ENCODE measurements around the gene MZF1. TPM values are rescaled to one million over a fixed set of nuclear protein-coding genes. Genes with fewer than 3 reads are reported as not detected.

MZF1 gene
- polyA plus RNA-seq, 4 donors = 28.3 to 37.3 (median 32.0) TPM

DNA sequence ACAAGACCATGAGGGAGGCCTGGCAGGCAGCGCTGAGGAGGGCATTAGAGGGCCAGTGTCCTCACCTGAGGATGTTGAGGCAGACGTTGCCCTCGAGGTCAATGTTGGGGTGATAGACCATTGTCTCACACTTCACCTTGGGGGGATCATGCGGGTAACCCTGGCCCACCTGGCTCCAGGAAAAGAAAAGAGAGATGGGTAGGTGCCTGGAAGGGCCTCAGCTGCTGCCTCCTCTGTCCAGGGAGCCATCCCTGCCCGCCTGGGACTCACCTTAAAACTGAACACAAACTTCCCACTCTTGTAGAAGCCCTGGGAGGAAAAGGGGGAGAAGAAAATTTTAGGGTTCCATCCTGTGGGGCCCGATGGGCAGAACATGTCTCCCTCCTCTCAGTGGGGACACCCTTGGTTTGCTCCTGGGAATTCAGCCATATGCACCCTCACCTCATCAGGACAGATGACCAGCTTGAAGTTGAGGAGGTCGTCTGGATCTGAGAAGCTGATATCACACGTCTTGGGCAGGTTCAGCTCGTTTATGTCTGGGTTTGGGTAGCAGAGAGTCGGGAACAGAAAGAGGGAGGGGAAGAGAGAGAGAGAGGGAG is 16.4 kb downstream of the MZF1 start:
- no peak for DNase-seq (ENCODE audit: low read depth in 4 of 4, low spot score in 3 of 4)

DNA sequence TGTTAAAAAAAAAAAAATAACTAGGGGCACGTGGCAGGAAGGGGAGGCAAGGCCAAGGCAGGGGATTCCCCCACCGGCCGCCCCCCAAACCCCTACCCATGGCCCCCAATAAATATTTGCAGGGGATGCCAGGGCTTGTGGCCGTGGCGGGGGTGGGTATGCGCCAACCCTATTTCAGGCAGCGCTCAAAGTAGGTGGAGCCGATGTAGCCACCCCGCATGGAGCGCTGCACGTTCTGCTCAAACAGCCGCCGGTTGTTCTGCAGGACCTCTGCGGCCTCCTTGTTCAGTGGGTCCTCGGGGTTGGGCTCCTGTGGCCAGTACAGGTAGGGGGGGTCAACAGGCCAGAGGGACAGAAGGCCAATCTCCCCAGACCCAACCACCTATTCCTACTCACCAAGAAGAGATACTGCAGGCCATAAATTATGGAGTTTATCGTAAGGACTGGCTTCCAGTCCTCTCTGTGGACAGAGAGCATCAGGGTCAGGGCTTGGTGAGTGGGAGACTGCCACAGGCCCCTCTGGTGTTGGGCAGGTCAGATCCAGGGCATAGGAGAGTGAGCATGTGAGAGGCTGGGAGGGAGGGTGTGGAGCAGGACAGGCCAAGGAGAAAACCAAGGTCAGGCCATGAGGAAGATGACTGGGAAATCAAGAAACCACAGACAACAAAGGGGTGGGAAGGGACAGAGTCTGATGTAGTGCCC is 17.1 kb downstream of the MZF1 start:
- DNase-seq (ENCODE audit: low read depth in 4 of 4, low spot score in 3 of 4) = no peak

DNA sequence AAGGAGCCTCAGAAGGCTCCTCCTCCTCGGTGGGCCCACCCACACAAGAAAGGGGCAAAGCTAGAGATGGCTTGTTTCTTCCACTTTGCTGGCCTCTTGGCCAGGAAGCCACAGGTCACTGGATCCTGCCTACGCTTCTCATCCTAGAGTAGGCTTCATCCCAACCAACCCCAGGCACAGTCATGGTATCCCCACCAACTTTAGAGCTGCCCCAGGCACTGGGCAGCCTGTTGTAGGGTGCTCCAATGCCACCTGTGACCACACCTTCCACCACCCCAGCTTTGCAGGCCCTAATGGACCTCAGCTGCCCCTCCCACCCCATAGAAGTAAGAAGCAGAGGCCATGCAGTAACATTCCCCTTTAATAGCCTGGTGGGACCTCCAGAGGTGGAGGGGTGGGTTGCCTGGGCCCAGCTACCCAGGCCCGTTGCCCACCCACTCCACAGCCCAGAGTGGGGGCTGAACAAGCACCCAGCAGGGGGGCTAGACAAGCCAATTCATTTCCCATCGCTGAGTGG is 17.7 kb downstream of the MZF1 start:
- no peak for DNase-seq (ENCODE audit: low read depth in 4 of 4, low spot score in 3 of 4)

DNA sequence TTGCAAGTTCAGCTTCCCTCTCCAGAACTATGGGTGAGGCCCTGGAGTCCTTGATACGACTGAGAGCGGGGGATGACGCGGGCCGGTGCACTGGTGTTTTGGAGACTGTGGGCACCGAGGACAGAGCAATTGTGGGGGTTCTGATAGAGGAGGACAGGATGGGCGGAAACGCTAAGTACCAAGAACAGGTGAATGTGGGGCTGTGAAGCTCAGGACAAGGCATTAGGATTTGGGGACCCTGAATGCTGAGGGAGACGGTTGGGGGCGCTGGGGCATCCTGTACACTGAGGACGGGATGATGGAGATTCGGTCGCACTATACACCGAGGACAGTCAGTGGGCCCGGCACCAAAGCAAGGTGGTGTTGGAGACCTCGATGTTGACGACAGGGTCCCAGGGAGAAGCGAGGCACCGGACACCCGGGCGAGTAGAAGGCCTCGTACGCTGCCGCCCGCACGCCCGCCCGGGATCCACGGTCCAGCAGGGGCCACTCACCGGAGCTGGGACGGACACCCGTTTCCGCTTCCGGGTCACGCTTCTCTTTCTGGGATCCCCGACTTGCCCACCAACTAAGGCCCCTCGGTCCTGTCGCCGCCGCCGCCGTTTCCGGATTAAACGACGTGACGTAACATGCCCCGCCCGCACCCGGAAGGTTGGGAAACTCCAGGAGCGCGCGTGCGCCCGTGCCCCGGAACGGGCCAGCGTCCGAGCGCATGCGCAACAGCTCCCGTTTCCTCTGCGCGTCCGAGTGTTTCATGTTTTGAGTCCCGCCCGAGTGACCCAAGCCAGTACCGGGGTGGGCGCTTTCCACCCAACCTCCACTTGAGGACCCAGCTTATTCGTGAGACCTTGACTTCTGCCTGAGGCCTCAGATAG is 18.4 kb downstream of the MZF1 start, which contains the start of gene CHMP2A:
CHMP2A (minus strand) TSS at position 612 of the 875 bp plus-strand sequence. CDS start 893 bp downstream, outside the sequence.
- peak; percentile 92 to 94 (median 94) for DNase-seq (ENCODE audit: low read depth in 4 of 4, low spot score in 3 of 4)

DNA sequence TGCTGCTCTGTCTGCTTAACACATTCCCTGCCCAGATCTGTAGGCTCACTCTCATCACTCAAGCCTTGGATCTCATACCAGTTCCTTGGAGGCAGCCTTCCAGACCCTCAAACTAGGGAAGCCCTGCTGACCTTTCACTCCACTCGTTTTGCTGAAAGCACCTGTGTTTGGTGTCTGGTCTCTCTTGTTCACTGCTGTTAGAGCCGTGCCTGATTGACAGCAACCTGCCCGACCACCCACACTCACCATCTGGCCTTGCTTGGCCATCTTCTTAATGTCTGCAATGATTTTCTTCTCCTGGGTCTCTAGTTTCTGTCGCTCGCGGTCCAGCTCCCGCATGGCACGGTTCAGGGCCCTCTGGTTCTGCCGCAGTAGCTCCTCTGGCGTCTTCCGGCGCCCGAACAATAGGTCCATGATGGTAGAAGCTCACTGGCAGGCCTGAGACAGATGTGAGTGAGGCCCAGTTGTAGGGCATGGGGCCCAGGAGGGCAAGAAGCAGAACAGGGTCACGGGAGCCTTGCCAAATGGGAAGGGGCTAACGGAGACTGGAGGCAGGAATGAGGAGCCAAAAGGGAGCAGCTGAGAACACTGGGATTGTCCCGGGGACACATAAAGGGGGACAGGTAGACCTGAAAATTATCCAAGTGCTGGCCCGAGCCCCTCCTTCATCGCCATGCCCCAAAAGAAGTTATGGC is 19.2 kb downstream of the MZF1 start:
- no peak for DNase-seq (ENCODE audit: low read depth in 4 of 4, low spot score in 3 of 4)

DNA sequence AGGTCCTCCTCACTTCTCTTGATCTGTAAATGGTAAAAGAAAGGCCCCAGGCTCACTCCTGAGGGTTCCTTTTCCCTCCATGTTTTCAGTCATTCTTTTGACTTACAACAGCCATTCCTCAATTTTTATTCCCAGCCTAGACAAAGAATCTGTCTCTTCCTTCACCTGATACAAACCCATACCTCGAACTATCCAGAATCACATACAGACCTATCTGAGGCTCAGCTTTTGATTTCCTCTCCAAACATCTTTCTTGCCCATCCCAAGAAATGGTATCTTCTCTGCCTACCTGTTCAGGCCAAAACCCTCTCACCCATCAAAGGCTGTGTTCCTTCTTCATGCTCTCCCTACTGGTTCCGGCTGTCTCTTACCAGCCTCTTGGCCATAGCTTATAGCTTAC is 20.5 kb downstream of the MZF1 start:
- no peak for DNase-seq (ENCODE audit: low read depth in 4 of 4, low spot score in 3 of 4)

DNA sequence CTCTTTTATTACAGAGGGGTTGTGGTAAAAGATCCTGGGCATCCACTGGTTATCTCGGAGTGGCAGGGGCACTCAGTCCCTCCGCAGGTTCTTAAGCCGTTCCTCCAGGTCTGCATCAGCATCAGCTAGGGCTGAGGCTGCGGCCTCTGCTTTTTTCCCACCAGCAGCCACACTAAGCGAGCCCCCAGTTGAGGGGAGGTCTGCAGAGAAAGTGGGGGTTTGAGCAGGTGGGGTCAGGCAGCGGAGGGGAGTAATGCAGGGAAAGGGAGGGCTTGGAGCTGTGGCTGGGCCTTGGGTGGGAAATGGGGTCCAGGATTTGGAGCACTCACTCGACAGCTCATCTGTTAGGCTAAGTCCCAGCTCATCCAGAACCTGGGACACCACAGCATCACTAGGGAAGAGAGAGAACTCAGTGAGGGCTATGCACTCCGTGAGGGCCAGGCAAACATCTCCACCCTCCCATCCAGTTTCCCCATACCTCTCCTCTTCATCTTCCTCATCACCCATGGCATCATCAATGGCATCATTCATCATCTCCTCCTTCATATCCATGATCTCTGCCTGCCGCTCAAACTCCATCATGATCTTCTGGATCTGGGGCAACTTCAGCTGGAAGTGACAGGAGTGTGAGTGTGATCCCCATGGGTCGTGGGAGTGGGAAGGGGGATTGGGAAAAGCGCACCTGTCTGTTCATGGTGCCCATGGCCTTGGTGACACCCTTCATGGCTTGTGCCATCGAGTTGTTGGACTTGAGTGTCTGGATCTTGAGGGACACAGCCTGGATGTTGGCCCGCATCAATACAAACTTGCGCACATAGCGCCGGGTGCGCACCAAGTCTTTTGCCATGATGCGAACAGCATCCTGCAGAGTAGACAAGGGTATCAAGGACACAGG is 21.3 kb downstream of the MZF1 start:
- no peak for DNase-seq (ENCODE audit: low read depth in 4 of 4, low spot score in 3 of 4)

DNA sequence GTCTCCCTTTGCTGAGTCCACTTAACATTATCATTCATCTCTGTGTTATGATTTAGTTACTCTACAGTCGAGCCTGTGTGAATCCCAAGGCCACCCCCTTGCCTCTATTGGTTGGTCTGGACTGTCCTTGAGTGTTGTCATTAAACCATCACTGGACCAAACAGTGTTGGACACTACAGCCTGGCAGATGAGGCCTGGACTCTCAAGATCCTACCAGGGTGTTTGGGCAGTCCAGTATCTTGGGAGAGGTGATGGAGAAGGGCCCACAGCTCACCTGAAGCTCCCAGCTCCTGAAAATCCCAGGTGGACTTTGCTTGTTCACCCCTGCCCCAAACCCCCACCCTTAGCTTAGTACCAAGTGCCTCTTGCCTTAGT is 22.0 kb downstream of the MZF1 start:
- DNase-seq (ENCODE audit: low read depth in 4 of 4, low spot score in 3 of 4) = no peak

DNA sequence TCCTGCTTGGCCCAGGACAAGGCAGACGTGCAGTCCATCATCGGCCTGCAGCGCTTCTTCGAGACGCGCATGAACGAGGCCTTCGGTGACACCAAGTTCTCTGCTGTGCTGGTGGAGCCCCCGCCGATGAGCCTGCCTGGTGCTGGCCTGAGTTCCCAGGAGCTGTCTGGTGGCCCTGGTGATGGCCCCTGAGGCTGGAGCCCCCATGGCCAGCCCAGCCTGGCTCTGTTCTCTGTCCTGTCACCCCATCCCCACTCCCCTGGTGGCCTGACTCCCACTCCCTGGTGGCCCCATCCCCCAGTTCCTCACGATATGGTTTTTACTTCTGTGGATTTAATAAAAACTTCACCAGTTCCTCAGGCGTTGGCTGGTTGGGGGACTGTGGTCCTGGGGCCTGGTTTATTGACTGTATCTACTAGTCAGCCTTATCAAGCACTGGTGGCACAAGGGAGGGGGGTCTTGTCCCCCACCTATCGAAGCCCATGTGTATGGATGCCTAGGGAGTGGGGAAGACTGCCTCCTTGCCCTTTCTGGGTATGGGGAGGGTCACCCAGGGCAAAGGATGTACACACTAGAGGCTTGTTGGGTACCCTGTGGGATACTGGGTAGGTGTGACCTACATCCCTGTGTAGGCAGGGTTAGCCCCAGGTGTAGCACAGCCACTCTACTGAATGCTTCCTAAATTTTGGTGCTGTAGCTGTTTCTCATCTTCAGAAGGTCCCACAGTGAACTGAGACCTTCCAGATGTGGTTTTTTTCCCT is 22.6 kb downstream of the MZF1 start:
- DNase-seq (ENCODE audit: low read depth in 4 of 4, low spot score in 3 of 4) = no peak

DNA sequence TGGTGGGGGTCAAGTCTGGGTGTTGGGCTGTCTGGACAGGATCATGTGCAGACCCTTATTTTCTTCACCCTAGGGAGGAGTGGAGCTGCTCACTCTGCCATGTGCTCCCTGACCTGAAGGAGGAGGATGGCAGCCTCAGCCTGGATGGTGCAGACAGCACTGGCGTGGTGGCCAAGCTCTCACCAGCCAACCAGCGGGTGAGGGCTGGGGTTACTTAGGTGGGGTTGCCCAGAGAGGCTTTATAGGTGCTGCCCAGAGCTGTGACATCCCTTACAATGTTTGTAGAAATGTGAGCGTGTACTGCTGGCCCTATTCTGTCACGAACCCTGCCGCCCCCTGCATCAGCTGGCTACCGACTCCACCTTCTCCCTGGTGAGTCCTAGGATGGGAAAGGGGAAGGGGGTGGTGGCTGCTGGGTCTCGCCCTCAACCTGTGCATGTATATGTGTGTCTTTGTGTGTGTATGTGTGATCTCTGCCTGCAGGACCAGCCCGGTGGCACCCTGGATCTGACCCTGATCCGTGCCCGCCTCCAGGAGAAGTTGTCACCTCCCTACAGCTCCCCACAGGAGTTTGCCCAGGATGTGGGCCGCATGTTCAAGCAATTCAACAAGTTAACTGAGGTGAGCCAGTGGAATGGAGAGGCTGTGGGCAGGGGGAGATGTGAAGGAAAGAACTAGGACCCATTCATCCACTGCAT is 23.3 kb downstream of the MZF1 start:
- DNase-seq (ENCODE audit: low read depth in 4 of 4, low spot score in 3 of 4) = no peak

DNA sequence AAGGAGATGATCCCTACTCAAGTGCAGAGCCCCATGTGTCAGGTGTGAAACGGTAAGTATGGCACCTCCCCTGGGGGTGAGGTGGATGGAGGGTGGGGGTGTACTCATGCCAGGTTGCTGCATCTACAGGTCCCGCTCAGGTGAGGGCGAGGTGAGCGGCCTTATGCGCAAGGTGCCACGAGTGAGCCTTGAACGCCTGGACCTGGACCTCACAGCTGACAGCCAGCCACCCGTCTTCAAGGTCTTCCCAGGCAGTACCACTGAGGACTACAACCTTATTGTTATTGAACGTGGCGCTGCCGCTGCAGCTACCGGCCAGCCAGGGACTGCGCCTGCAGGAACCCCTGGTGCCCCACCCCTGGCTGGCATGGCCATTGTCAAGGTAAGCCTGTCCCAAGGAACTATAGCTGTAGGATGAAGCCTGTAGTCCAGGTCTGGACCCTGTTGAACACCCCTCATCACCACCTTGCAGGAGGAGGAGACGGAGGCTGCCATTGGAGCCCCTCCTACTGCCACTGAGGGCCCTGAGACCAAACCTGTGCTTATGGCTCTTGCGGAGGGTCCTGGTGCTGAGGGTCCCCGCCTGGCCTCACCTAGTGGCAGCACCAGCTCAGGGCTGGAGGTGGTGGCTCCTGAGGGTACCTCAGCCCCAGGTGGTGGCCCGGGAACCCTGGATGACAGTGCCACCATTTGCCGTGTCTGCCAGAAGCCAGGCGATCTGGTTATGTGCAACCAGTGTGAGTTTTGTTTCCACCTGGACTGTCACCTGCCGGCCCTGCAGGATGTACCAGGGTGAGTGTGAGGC is 24.1 kb downstream of the MZF1 start:
- no peak for DNase-seq (ENCODE audit: low read depth in 4 of 4, low spot score in 3 of 4)

DNA sequence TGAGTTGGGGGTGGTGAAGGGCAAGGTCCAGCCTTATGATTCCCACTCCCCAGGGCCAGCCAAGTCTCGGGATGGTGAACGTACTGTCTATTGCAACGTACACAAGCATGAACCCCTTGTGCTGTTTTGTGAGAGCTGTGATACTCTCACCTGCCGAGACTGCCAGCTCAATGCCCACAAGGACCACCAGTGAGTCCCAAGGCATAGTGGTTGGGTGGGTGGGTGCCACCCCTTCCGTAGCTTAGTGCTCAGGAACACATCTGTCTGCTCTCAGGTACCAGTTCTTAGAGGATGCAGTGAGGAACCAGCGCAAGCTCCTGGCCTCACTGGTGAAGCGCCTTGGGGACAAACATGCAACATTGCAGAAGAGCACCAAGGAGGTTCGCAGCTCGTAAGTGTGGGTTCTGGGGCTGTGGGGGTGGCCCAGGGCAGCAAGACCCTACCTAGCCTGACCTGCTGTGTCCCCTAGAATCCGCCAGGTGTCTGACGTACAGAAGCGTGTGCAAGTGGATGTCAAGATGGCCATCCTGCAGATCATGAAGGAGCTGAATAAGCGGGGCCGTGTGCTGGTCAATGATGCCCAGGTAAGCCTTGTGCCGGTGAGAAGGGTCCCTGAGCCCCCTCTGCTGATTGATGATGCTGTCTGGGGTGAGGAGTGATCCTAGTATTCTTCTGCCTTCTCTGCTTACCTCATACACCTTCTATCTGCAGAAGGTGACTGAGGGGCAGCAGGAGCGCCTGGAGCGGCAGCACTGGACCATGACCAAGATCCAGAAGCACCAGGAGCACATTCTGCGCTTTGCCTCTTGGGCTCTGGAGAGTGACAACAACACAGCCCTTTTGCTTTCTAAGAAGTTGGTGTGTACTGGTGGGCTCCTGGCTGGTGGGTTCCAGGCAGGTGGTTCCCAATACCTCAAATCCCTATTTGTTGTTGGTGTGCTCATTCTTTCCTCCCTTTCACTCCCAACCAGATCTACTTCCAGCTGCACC is 25.5 kb downstream of the MZF1 start:
- DNase-seq (ENCODE audit: low read depth in 4 of 4, low spot score in 3 of 4) = no peak

DNA sequence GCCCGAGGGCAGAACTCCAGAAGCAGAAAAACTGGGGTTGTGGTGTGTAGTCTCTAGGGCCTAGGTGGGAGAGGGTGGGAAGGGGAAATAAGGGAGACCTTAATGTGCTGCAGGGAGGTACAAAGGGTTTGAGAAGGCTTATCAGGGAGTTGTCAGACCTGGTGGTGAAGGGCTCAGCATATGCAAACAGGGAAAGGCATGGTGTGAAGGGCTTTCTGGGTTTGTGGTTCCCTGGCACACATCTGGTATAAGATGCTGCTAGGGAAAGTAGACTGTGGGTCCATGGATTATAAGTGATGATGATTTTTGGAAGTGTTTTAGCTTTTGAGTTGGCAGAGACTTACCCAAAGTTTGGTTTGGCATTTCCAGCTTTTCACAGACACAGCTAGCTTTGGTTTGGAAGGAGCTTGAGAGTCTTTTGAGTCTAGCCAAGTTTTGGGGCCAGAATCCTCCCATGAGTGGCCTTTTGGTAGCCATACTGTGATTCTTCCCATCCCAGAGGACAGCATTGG is 27.1 kb downstream of the MZF1 start:
- no peak for DNase-seq (ENCODE audit: low read depth in 4 of 4, low spot score in 3 of 4)

DNA sequence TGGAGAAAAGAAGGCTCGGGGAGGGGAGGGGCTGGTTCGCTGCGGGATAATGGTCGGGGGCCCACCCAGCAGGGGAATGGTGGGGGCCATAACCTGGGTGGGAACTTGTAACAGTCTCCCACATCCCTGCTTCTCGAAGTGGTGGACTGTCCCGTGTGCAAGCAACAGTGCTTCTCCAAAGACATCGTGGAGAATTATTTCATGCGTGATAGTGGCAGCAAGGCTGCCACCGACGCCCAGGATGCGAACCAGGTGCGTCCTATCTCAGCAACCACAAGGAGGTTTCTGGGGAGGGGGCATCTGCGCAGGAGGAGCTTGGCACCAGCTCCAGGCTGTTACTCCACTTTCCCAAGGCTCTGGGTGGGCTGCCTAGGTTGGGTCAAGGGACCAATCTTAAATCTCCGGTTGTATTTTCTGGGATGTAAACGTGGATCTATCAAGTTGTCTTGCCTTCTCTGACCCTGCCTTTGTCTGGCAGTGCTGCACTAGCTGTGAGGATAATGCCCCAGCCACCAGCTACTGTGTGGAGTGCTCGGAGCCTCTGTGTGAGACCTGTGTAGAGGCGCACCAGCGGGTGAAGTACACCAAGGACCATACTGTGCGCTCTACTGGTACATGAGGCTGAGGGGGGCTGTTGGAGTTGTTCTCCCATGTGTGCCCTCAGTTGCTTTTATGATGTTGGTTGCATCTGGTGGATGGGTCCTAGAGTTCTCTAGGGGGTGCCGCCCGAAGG is 27.7 kb downstream of the MZF1 start:
- DNase-seq (ENCODE audit: low read depth in 4 of 4, low spot score in 3 of 4) = no peak

DNA sequence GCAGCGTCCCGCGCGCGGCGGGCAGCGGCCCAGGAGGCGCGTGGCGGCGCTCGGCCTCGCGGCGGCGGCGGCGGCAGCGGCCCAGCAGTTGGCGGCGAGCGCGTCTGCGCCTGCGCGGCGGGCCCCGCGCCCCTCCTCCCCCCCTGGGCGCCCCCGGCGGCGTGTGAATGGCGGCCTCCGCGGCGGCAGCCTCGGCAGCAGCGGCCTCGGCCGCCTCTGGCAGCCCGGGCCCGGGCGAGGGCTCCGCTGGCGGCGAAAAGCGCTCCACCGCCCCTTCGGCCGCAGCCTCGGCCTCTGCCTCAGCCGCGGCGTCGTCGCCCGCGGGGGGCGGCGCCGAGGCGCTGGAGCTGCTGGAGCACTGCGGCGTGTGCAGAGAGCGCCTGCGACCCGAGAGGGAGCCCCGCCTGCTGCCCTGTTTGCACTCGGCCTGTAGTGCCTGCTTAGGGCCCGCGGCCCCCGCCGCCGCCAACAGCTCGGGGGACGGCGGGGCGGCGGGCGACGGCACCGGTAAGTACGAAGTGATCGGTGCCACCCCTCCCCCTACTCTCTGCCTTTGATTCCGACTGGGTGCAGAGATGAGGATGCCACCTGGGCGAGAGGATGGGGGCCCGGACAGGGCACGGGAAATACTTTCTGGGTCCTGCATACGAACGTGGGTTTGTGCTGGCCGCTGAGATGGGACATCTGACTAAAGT is 28.4 kb downstream of the MZF1 start:
- DNase-seq (ENCODE audit: low read depth in 4 of 4, low spot score in 3 of 4) = peak in 1 of 4 donors; percentile 56

All from right renal pelvis (tissue), 4 donors.